Left ventricle myocardium inferior (tissue), 1 donor: ENCODE results near the gene FRYL. TPM values are rescaled to one million over a fixed set of nuclear protein-coding genes. Genes with fewer than 3 reads are reported as not detected.

Source experiments
- DNase-seq: peaks from one replicate; pipeline ENCODE4 v3.0.0-alpha.2; 2020
- H3K27ac ChIP-seq: fragments of 200-600 bp; replicated peaks from 2 replicates; pipeline ENCODE4 v1.8.0; 2021
- H3K27me3 ChIP-seq: fragments of 200-600 bp; 2 replicates; pipeline ENCODE4 v1.8.0; 2021; ENCODE audit warnings: low read depth
- H3K36me3 ChIP-seq: fragments of 200-600 bp; 2 replicates; pipeline ENCODE4 v1.8.0; 2021
- H3K4me1 ChIP-seq: fragments of 200-600 bp; 2 replicates; pipeline ENCODE4 v1.8.0; 2021
- H3K4me3 ChIP-seq: fragments of 200-600 bp; 2 replicates; pipeline ENCODE4 v1.8.0; 2021; ENCODE audit warnings: mild to moderate bottlenecking, moderate library complexity
- H3K9me3 ChIP-seq: fragments of 200-600 bp; replicated peaks from 2 replicates; pipeline ENCODE4 v1.8.0; 2021
- intact Hi-C: fragments of 100-400 bp; cut with micrococcal nuclease; formaldehyde crosslinking; loops from one replicate; pipeline ENCODE4 v1.11.0; 2022
- total RNA-seq: library from RNA; stranded (reverse); fragmentation: NEBNext Ultra II Directional; extraction: Animal tissue kit (Norgen Biotek cat#: 25700); gene quantifications from one replicate; pipeline ENCODE4 v1.2.1, GENCODE V29; 2021
- TF ChIP-seq, protein P1 (sequence below): fragments of 200-600 bp; IDR thresholded peaks from 2 replicates; pipeline ENCODE4 v1.8.0; 2021; ENCODE audit warnings: antibody characterized with exemption, mild to moderate bottlenecking, borderline replicate concordance
- donor health status: DM: no; HTN: yes; CAD: no; lungs with severe emphysema.

FRYL gene
- total RNA-seq, 1 donor from 2014 or later: 33.2 TPM

DNA sequence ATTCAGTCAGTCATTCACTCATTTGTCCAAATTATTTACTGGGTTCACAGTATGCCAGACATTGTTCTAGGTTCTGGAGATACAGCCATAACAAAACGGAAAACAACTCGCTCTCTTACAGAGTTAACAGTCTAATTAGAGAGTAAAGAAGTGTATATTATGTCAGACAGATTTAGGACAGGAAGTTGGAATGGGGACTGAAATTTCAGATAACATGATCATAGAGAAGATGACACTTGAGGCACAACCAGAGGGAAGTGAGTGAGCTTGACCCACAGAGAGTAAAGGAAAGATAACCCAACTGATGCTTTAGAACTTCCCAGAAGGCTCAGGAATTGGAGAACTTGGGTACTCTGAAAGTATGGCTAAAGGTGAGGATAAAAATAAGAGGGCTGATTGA, 150.6 kb downstream of the FRYL start:
- H3K4me1 ChIP-seq: peaks cover 8% of the 10 kb centered on the region
- no peak for DNase-seq
- H3K36me3 ChIP-seq: no peaks in the 10 kb centered on the region
- no peak overlapping the region for H3K27ac ChIP-seq
- H3K27me3 ChIP-seq: no peaks in the 10 kb centered on the region
- H3K4me3 ChIP-seq: no peak overlapping the region
- intact Hi-C loops: no loop called here
- TF ChIP-seq, protein P1, sequence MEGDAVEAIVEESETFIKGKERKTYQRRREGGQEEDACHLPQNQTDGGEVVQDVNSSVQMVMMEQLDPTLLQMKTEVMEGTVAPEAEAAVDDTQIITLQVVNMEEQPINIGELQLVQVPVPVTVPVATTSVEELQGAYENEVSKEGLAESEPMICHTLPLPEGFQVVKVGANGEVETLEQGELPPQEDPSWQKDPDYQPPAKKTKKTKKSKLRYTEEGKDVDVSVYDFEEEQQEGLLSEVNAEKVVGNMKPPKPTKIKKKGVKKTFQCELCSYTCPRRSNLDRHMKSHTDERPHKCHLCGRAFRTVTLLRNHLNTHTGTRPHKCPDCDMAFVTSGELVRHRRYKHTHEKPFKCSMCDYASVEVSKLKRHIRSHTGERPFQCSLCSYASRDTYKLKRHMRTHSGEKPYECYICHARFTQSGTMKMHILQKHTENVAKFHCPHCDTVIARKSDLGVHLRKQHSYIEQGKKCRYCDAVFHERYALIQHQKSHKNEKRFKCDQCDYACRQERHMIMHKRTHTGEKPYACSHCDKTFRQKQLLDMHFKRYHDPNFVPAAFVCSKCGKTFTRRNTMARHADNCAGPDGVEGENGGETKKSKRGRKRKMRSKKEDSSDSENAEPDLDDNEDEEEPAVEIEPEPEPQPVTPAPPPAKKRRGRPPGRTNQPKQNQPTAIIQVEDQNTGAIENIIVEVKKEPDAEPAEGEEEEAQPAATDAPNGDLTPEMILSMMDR: no peak
- H3K9me3 ChIP-seq: no peaks in the 10 kb centered on the region

DNA sequence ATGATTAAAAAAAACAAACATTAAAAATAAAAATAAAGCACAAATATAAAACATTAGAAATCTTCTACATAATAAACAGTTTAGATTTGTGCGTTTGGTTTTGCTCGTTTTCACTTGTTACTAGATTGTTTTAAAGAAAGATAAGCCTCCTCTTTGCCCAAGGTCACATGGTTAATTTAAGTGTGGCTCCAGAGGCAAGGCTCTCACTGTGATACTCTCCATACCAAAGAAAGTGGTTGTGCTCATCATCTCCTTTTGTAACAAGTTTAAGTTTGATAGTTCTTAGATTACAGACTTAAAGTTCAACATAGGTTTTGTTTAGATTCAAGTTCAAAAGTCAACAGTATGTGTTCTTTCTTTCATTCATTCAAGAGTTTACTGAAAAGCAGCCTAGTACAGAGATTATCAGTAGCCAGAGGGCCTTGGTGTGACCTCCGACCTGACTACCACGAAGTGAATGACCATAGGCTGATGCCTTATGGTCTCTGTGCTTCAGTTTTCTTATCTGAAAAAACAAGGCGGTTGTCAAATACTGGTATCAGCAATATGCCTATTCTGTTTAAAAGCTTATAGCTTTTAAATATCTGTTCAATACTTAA, 156.8 kb downstream of the FRYL start:
- intact Hi-C loops: no loop called here

DNA sequence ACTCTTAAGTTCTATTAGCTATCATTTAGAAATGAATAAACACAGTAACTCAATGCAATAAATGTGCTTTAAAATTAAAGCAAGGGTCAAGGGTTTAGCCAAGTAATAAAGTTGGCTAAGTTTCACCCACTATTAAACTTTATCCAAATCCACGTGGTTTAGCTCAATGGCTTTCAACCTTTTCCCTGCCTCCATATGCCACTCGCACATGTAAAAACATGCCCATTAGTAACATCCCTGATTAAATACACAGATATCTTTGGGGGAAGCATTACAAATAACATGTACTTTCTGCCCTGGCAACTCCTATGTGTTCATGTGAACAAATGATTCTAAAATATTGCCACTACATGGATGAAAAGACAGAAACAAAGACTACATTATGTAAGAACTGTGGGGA, 159.2 kb downstream of the FRYL start:
- Histone ChIP-seq H3K9me3 (no peaks in the 10 kb centered on the region), H3K4me1 (peaks cover 52% of the 10 kb centered on the region), H3K27me3 (no peaks in the 10 kb centered on the region), H3K27ac (no peak overlapping the region), H3K4me3 (no peak overlapping the region), H3K36me3 (peaks cover 39% of the 10 kb centered on the region)
- DNase-seq: no peak
- intact Hi-C loops: no loop called here
- TF ChIP-seq, protein P1: no peak

More for the DNA sequence above, 156.8 kb downstream of the FRYL start:
- DNase-seq: no peak
- H3K27ac ChIP-seq: no peak overlapping the region
- no peaks in the 10 kb centered on the region for H3K9me3 ChIP-seq
- H3K4me3 ChIP-seq: no peak overlapping the region
- H3K36me3 ChIP-seq: peaks cover 21% of the 10 kb centered on the region
- TF ChIP-seq, protein P1: no peak
- peaks cover 51% of the 10 kb centered on the region for H3K4me1 ChIP-seq
- no peaks in the 10 kb centered on the region for H3K27me3 ChIP-seq

DNA sequence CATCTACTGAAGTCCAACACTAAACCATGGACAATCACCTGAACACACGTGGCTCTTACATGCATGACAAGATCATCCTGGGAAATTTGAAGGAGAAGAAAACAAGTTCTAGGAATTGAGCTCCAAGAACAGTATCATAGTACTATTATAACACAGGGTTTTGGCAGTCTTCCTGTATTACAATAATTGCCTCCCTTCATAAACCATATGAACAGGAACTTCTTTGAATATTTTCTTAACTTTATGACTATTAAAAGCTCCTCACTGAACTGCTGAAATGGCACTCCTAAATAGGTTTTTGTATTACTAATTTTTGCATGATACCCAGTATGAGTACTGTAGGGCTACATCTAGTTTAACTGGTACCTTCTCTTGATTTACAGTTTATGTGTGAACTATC, 160.0 kb downstream of the FRYL start:
- intact Hi-C loops: no loop called here
- Histone ChIP-seq H3K4me1 (peaks cover 52% of the 10 kb centered on the region), H3K36me3 (peaks cover 39% of the 10 kb centered on the region), H3K4me3 (no peak overlapping the region), H3K9me3 (no peaks in the 10 kb centered on the region), H3K27me3 (no peaks in the 10 kb centered on the region), H3K27ac (no peak overlapping the region)
- DNase-seq: no peak
- TF ChIP-seq, protein P1: no peak

DNA sequence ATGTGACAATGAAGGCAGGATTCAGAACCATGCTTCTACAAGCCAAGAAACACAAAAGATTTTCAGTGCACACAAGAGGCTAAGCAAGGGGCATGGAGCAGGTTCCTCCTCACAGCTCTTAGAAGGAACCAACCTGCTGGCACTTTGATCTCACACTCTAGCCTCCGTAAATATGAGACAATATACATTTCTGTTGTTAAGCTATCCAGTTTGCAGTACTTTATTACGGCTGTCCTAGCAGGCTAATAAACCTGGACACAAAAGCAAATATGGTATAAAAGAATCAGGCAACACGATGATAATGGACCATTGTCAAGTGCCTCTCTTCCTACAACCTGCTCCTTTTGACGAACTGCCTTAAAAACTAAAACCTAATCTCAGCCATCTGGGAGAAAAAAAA, 175.6 kb downstream of the FRYL start:
- intact Hi-C loops: no loop called here
- Histone ChIP-seq H3K27ac (no peak overlapping the region), H3K36me3 (peaks cover 20% of the 10 kb centered on the region), H3K9me3 (no peaks in the 10 kb centered on the region), H3K27me3 (no peaks in the 10 kb centered on the region), H3K4me1 (peaks cover 28% of the 10 kb centered on the region), H3K4me3 (no peak overlapping the region)
- DNase-seq: no peak
- TF ChIP-seq, protein P1: no peak

DNA sequence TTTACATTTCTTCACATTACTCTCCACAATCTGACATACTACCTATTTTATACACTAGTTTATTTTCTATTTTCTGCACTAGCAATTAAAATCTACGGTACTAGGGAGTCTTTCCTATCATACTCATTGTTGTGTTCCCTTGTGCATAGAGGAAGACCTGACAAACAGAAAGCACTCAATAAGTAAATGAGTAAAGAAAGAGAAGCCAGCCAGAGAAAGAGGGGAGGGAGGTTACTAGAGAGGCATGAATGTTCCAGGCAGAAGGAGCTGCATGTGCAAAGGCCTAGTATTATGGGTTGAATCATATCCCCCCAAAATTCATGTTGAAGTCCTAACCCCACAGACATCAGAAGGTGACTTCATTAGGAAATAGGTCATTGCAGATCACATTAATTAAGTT, 176.0 kb downstream of the FRYL start:
- H3K36me3 ChIP-seq: peaks cover 16% of the 10 kb centered on the region
- H3K27ac ChIP-seq: no peak overlapping the region
- intact Hi-C loops: no loop called here
- H3K4me1 ChIP-seq: peaks cover 28% of the 10 kb centered on the region
- TF ChIP-seq, protein P1: no peak
- no peak overlapping the region for H3K4me3 ChIP-seq
- no peaks in the 10 kb centered on the region for H3K9me3 ChIP-seq
- H3K27me3 ChIP-seq: no peaks in the 10 kb centered on the region
- no peak for DNase-seq
